Left forelimb (tissue), 1 donor: ENCODE measurements around the gene GBP1.

Experiments used
- DNase-seq: peaks from one replicate; pipeline ENCODE4 v3.0.0-alpha.2; 2018; ENCODE audit warnings: low spot score

Gene GBP1

GRCh38 chr1:89008511-89008910, 56.5 kb downstream of the GBP1 start:
- DNase-seq, result no peak

DNA sequence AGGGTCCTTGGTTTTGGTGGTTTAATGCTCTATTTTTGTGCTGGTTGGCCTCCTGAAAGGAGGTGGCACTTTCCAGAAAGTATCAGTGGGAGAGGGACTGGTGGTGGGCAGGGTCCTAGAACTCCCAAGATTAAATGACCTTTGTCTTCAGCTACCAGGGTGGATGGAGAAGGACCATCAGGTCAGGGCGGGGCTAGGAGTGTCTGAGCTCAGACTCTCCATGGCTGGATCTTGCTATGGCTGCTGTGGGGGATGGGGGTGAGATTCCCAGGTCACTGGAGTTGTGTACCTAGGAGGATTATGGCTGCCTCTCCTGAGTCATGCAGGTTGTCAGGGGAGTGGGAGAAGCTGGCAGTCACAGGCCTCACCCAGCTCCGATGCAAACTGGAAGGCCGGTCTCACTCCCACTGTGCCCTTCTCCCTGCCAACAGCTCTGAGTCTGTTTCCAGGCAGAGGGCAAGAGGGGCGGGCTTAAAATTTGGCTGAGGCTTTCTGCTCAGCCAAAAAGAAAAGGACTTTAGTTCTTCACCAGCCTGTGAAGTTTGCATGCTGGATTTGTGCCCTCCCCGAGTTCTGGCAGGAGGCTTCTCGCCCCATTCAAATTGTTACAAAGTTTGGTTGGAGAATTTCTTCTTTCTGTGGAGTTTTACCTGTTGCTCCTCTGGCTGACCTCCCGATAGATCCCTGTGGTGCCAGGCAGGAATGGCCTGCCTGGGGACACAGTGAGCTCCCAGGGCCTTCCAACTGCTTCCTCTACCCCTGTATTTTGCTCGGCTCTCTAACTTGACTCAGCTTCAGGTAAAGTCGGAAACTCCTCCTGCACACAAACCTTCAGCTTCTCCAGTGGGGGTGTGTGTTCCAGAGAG, 59.5 kb downstream of the GBP1 start:
- DNase-seq, result no peak
